Fibroblast of mammary gland (primary cell): ENCODE data around the gene MGAT4B.

Experiments used
- DNase-seq: peaks from one replicate; pipeline ENCODE4 v3.0.0-alpha.2; 2010; ENCODE audit warnings: low read depth
- H3K4me3 ChIP-seq: 2 replicates; pipeline ENCODE4 v1.5.1; 2011; ENCODE audit warnings: low read depth, mild to moderate bottlenecking, low read length, moderate library complexity; ENCODE audit not compliant: control insufficient read depth
- TF ChIP-seq, protein P1 (sequence below): conservative IDR thresholded peaks from 2 replicates; pipeline ENCODE4 v1.5.1; 2011; ENCODE audit warnings: low read depth, low read length, inconsistent platforms; ENCODE audit not compliant: control insufficient read depth, insufficient read depth

The MGAT4B gene

DNA sequence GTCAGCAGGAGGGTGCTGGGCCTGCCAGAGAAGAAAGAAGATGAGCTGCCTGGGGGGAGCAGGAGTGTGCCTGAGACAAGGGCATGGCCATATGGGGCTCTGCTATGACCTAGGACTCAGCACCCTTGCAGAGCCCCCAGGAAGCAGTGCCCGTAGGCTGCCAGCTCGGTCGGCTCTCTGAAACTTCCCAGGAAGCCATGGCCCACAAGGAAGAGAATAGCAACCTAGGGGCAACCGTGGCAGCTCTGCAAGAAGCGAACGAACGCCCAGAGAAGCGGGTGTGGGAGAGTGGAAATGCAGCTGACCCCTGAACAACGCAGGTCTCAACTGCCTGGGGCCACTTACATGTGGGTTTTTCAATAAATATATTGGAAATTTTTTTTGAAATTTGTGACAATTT is 23.5 kb downstream of the MGAT4B start:
- no peak for DNase-seq
- TF ChIP-seq, protein P1, sequence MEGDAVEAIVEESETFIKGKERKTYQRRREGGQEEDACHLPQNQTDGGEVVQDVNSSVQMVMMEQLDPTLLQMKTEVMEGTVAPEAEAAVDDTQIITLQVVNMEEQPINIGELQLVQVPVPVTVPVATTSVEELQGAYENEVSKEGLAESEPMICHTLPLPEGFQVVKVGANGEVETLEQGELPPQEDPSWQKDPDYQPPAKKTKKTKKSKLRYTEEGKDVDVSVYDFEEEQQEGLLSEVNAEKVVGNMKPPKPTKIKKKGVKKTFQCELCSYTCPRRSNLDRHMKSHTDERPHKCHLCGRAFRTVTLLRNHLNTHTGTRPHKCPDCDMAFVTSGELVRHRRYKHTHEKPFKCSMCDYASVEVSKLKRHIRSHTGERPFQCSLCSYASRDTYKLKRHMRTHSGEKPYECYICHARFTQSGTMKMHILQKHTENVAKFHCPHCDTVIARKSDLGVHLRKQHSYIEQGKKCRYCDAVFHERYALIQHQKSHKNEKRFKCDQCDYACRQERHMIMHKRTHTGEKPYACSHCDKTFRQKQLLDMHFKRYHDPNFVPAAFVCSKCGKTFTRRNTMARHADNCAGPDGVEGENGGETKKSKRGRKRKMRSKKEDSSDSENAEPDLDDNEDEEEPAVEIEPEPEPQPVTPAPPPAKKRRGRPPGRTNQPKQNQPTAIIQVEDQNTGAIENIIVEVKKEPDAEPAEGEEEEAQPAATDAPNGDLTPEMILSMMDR: no peak
- no peak overlapping the region for H3K4me3 ChIP-seq

DNA sequence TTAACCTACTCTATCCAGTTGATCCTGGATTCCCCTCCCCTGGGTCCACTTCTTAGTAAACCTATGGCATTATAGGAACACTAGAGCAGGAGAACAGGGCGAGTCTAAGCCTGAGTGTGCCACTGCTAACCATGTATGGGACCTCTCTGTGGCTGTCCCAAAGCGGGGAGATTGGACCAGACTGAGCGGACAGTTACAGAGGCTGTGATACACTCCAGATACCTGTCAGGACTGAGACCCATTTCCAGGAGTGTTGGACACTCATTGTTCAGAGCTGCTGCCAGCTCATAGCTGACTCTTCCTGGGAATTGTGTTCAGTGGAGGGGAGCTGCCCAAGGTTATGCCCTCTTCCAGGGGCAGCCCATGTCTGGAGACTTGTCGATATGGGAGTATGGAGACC is 24.8 kb downstream of the MGAT4B start:
- TF ChIP-seq, protein P1: no peak

DNA sequence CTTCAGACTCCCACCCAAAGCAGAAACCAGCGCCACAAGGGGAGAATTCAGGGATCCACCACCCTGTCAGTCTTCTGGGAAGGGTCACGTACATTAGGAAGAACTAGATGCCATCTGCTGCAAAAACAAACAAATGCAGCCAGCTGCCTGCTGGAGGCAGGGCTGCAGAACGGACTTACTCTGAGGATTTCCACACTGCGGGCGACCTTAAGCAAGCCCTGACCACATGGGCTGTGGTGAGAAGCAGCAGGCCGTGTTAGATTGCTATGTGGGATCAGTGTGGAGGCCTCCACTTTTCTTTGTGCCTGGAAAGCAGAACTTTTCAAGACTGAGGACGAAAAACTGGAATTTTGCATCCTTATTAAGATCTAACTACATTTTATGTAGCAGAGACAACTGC is 26.3 kb downstream of the MGAT4B start:
- no peak overlapping the region for H3K4me3 ChIP-seq
- no peak for DNase-seq
- TF ChIP-seq, protein P1: no peak

More for the DNA sequence above, 24.8 kb downstream of the MGAT4B start:
- no peak overlapping the region for H3K4me3 ChIP-seq
- no peak for DNase-seq

DNA sequence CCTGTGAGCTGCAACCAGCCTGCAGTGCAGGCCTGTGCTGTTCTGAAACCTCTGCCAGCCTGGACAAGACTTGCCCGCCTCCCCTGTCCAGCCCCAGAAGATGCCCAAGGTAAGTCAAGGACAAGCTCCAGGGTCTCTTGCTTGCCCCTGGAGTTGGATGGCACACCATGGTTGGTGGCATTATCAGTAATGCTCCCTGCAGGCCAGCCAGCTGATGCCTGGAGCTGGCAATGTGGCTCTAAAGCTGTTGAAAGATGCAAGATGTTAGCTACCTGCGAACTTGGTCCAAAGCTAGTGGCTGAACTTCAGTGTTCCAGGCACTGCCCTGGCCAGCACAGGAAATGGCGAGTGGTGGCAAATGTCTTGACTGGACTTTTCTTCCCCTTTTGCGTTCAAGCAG is 26.8 kb downstream of the MGAT4B start:
- TF ChIP-seq, protein P1: no peak
- no peak for DNase-seq
- no peak overlapping the region for H3K4me3 ChIP-seq

DNA sequence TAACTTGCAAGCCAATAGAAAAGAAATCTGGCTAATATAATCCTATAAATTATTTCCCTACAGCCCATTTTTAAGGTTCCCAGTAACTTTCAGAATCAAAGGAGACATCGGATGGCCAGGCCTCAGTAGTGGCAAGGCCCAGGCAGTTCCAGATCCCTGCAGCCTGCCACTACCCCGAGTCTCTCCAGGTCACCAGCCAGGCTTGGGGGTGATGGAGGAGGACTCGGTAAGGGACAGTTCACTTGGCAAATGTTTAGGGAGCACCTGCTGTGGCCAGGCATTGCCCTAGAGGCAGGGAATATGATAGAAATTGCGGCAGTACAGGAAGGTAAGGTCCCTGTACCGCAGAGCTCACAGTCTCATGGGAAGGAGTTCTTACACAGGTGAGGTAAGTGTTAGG is 28.1 kb downstream of the MGAT4B start:
- TF ChIP-seq, protein P1: no peak
- no peak for DNase-seq
- no peak overlapping the region for H3K4me3 ChIP-seq

DNA sequence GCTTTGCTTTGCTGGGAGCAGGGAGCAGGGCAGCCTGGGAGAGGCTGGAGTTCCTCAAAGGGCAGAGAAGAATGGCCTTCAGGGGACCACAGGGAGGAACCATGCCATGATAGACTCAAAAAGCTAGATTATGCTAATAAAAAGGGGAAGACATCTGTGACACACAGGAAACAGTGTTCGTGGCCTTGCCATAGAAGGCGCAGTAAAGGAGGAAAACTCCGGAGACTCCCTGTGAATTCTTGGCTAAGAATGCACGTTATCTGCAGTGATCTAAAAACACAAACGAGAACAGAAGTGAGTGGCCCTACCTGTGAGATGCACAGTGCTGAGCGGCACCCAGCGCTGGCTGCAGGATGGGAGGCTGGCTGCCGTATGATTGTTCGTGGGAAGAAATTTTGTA is 28.8 kb downstream of the MGAT4B start:
- H3K4me3 ChIP-seq: no peak overlapping the region
- TF ChIP-seq, protein P1: no peak
- no peak for DNase-seq

DNA sequence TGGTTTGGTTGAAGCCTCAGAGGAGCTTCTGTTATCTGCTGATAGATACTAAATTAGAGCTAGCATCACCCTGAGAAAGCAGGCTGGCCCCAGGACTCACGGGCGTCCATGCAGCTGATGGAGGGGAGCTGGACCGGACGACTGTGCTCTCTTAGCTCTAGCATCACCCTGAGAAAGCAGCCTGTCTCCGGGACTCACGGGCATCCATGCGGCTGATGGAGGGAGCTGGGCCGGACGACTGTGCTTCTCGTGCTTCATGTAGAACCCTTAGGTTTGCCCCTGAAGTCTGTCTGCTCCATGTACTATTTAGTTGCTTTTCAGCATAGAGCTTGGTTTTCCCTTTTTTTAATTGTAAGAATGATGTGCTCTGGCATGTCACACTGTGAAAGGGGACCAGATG is 29.2 kb downstream of the MGAT4B start:
- TF ChIP-seq, protein P1: no peak
- H3K4me3 ChIP-seq: no peak overlapping the region
- no peak for DNase-seq
